WERI-Rb-1 (cell line): ENCODE data around the gene AFDN.

Experiments used
- DNase-seq: peaks from one replicate; pipeline ENCODE4 v3.0.0-alpha.2; 2020
- H3K27ac ChIP-seq: fragments of 250-450 bp; sonication (Bioruptor Pico); 2 replicates; pipeline ENCODE4 v1.5.1; 2020; ENCODE audit warnings: mild to moderate bottlenecking, moderate library complexity
- H3K27me3 ChIP-seq: fragments of 250-450 bp; sonication (Bioruptor Pico); 2 replicates; pipeline ENCODE4 v1.5.1; 2021; ENCODE audit warnings: mild to moderate bottlenecking, low read depth, moderate library complexity; ENCODE audit not compliant: insufficient read depth, severe bottlenecking
- H3K36me3 ChIP-seq: fragments of 250-450 bp; sonication (Bioruptor Pico); 2 replicates; pipeline ENCODE4 v1.5.1; 2020; ENCODE audit warnings: mild to moderate bottlenecking, moderate library complexity
- H3K4me3 ChIP-seq: 2 replicates; pipeline ENCODE4 v1.5.1; 2011; ENCODE audit warnings: low read depth, mild to moderate bottlenecking, control low read depth, low read length
- H3K9me3 ChIP-seq: fragments of 250-450 bp; sonication (Bioruptor Pico); 2 replicates; pipeline ENCODE4 v1.5.1; 2021; ENCODE audit warnings: mild to moderate bottlenecking, moderate library complexity; ENCODE audit not compliant: severe bottlenecking
- CTCF ChIP-seq: IDR thresholded peaks from 2 replicates; pipeline ENCODE4 v1.5.1; 2011; ENCODE audit warnings: low read depth, mild to moderate bottlenecking, control low read depth, inconsistent platforms, low read length

The AFDN gene

GRCh38 chr6:167788563-167788903 is 38.2 kb upstream of the AFDN start:
- H3K4me3 ChIP-seq: no peak overlapping the region
- TF ChIP-seq CTCF: no peak
- no peak for DNase-seq
- H3K36me3 ChIP-seq: no peaks in the 10 kb centered on the region
- no peaks in the 10 kb centered on the region for H3K27me3 ChIP-seq
- H3K9me3 ChIP-seq: no peaks in the 10 kb centered on the region
- no peak overlapping the region; the same call in 1 of the 2 replicates for H3K27ac ChIP-seq

GRCh38 chr6:167789358-167789757 is 37.4 kb upstream of the AFDN start:
- Histone ChIP-seq H3K9me3 (no peaks in the 10 kb centered on the region), H3K27me3 (no peaks in the 10 kb centered on the region), H3K4me3 (no peak overlapping the region), H3K36me3 (no peaks in the 10 kb centered on the region), H3K27ac (no peak overlapping the region)
- peak; percentile 32 for DNase-seq
- TF ChIP-seq CTCF: no peak

GRCh38 chr6:167791091-167791779 is 35.5 kb upstream of the AFDN start:
- Histone ChIP-seq H3K36me3 (no peaks in the 10 kb centered on the region), H3K9me3 (no peaks in the 10 kb centered on the region), H3K27me3 (no peaks in the 10 kb centered on the region), H3K4me3 (no peak overlapping the region), H3K27ac (no peak overlapping the region)
- DNase-seq: no peak
- no peak for TF ChIP-seq CTCF

GRCh38 chr6:167791780-167792478 is 34.8 kb upstream of the AFDN start:
- TF ChIP-seq CTCF: no peak
- H3K27me3 ChIP-seq: no peaks in the 10 kb centered on the region
- no peaks in the 10 kb centered on the region for H3K9me3 ChIP-seq
- no peak for DNase-seq
- H3K27ac ChIP-seq: no peak overlapping the region
- H3K36me3 ChIP-seq: no peaks in the 10 kb centered on the region
- H3K4me3 ChIP-seq: no peak overlapping the region

- no peaks in the 10 kb centered on the region for H3K27me3 ChIP-seq
- no peak for TF ChIP-seq CTCF
- no peak overlapping the region for H3K27ac ChIP-seq
- H3K9me3 ChIP-seq: no peaks in the 10 kb centered on the region
- H3K36me3 ChIP-seq: no peaks in the 10 kb centered on the region
- H3K4me3 ChIP-seq: no peak overlapping the region
- no peak for DNase-seq
Observed at GRCh38 chr6:167793421-167793820, 33.3 kb upstream of the AFDN start.
